NCI-H2029 (cell line): ENCODE measurements around the gene GTPBP3.

ENCODE experiments used
- DNase-seq: peaks from one replicate; lab custom pipeline; 2025; lab: John Stamatoyannopoulos, UW

The GTPBP3 gene

GRCh38 chr19:17309198-17309964, 28.0 kb upstream of the GTPBP3 start, which contains the start of gene DDA1:
Gene DDA1, plus strand, starts transcription at chr19:17309563. Its CDS starts 92 bp downstream, at chr19:17309655.
- peak; percentile 99 for DNase-seq

- DNase-seq = no peak
These were observed 27.3 kb upstream of the GTPBP3 start for GRCh38 chr19:17309965-17310461.

- no peak for DNase-seq
These were observed 25.7 kb upstream of the GTPBP3 start for GRCh38 chr19:17311455-17312188.

- DNase-seq = no peak
These were observed 24.9 kb upstream of the GTPBP3 start for GRCh38 chr19:17312189-17313113.

- no peak for DNase-seq
These were observed 23.3 kb upstream of the GTPBP3 start for GRCh38 chr19:17314007-17314593.

- no peak for DNase-seq
These were observed 18.4 kb upstream of the GTPBP3 start for GRCh38 chr19:17318966-17319365.

- DNase-seq = no peak
These were observed 17.7 kb upstream of the GTPBP3 start for GRCh38 chr19:17319473-17320238.

- DNase-seq = no peak
These were observed 16.9 kb upstream of the GTPBP3 start for GRCh38 chr19:17320435-17320834.

- DNase-seq = no peak
These were observed 15.5 kb upstream of the GTPBP3 start for GRCh38 chr19:17321655-17322489.

GRCh38 chr19:17322854-17323253, 14.5 kb upstream of the GTPBP3 start:
- DNase-seq = no peak

GRCh38 chr19:17323300-17323963, 13.9 kb upstream of the GTPBP3 start:
- no peak for DNase-seq

GRCh38 chr19:17323964-17324332, 13.4 kb upstream of the GTPBP3 start:
- DNase-seq = no peak

GRCh38 chr19:17324357-17325114, 12.8 kb upstream of the GTPBP3 start:
- DNase-seq = no peak

- DNase-seq = no peak
These were observed 12.2 kb upstream of the GTPBP3 start for GRCh38 chr19:17325133-17325532.

- DNase-seq = no peak
These were observed 11.3 kb upstream of the GTPBP3 start for GRCh38 chr19:17325881-17326594.

- no peak for DNase-seq
These were observed 10.8 kb upstream of the GTPBP3 start for GRCh38 chr19:17326595-17326966.

GRCh38 chr19:17327068-17327653, 10.2 kb upstream of the GTPBP3 start:
- no peak for DNase-seq
